ENCODE results near the gene GALM. TPM values are rescaled to one million over a fixed set of nuclear protein-coding genes. Genes with fewer than 3 reads are reported as not detected.

Gene GALM
- total and polyA plus RNA-seq, 2 of the 13 experiments (the other 11 are each of a cell fraction or from before 2014, with no cell fraction given) = 65.5 to 90.0 TPM

DNA sequence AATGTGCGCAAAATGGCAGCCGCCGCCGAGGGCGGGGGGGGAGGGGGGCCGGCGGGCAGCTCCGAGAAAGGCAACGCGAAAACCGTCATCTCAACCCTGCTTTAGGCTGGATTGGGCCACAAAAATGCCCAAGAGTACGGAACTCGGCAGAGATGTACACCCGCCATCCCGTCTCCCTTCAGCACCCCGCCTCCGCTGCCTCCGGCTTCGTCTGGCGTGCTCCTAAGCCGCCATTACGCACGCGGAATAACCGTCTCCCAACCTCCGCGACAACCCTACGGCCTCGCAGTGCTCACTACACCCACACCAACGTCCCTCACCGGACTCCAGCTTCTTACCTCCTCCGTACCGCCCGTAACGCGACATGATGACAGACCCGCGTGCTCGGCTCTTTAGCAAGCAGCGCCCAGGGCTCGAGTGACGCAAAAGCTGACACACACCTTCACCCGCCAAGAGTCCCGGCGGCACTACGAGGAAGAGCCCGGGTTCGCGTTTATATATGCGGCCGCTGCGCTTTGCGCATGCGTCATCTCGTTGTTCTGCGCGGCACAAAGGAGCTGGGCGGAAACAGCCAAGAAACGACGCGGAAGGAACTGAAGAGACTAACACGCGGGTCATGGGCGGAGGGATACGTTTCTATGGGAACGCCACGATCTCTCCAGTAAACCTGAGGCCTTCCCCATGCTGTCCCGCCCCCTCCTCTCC is 85.1 kb downstream of the GALM start, which contains the start of gene SRSF7 (continued):
- TF ChIP-seq, protein P1, sequence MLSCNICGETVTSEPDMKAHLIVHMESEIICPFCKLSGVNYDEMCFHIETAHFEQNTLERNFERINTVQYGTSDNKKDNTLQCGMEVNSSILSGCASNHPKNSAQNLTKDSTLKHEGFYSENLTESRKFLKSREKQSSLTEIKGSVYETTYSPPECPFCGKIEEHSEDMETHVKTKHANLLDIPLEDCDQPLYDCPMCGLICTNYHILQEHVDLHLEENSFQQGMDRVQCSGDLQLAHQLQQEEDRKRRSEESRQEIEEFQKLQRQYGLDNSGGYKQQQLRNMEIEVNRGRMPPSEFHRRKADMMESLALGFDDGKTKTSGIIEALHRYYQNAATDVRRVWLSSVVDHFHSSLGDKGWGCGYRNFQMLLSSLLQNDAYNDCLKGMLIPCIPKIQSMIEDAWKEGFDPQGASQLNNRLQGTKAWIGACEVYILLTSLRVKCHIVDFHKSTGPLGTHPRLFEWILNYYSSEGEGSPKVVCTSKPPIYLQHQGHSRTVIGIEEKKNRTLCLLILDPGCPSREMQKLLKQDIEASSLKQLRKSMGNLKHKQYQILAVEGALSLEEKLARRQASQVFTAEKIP (CRISPR knock-in tag; IDR thresholded peaks at IDR 0.05; ENCODE audit: borderline replicate concordance) = no peak
- TF ChIP-seq BRD4 (CRISPR knock-in tag; IDR thresholded peaks at IDR 0.05) = peak; percentile 94
- TF ChIP-seq ZNF83 (CRISPR knock-in tag; IDR thresholded peaks at IDR 0.05; ENCODE audit: borderline replicate concordance) = peak; percentile 37; the same call in 1 of the 2 replicates
- no peak; the same call in 1 of the 2 replicates for TF ChIP-seq ZFX (CRISPR knock-in tag; IDR thresholded peaks at IDR 0.05; ENCODE audit: low read depth)
- no peak for TF ChIP-seq NR2F1 (CRISPR knock-in tag; IDR thresholded peaks at IDR 0.05)
- TF ChIP-seq, protein P2, sequence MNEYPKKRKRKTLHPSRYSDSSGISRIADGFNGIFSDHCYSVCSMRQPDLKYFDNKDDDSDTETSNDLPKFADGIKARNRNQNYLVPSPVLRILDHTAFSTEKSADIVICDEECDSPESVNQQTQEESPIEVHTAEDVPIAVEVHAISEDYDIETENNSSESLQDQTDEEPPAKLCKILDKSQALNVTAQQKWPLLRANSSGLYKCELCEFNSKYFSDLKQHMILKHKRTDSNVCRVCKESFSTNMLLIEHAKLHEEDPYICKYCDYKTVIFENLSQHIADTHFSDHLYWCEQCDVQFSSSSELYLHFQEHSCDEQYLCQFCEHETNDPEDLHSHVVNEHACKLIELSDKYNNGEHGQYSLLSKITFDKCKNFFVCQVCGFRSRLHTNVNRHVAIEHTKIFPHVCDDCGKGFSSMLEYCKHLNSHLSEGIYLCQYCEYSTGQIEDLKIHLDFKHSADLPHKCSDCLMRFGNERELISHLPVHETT (CRISPR knock-in tag; conservative IDR thresholded peaks at IDR 0.05) = peak; percentile 68
- TF ChIP-seq JUN (CRISPR knock-in tag; IDR thresholded peaks at IDR 0.05) = no peak
- TF ChIP-seq ZNF530 (CRISPR knock-in tag; IDR thresholded peaks at IDR 0.05; ENCODE audit: low read depth) = no peak
- peak; percentile 97 for TF ChIP-seq DMAP1 (CRISPR knock-in tag; IDR thresholded peaks at IDR 0.05)
- peak; percentile 99 for TF ChIP-seq ZMYM4 (CRISPR knock-in tag; IDR thresholded peaks at IDR 0.05)
- TF ChIP-seq ZNF558 (CRISPR knock-in tag; IDR thresholded peaks at IDR 0.05; ENCODE audit: borderline replicate concordance) = peak; percentile 80
- TF ChIP-seq, protein P3, sequence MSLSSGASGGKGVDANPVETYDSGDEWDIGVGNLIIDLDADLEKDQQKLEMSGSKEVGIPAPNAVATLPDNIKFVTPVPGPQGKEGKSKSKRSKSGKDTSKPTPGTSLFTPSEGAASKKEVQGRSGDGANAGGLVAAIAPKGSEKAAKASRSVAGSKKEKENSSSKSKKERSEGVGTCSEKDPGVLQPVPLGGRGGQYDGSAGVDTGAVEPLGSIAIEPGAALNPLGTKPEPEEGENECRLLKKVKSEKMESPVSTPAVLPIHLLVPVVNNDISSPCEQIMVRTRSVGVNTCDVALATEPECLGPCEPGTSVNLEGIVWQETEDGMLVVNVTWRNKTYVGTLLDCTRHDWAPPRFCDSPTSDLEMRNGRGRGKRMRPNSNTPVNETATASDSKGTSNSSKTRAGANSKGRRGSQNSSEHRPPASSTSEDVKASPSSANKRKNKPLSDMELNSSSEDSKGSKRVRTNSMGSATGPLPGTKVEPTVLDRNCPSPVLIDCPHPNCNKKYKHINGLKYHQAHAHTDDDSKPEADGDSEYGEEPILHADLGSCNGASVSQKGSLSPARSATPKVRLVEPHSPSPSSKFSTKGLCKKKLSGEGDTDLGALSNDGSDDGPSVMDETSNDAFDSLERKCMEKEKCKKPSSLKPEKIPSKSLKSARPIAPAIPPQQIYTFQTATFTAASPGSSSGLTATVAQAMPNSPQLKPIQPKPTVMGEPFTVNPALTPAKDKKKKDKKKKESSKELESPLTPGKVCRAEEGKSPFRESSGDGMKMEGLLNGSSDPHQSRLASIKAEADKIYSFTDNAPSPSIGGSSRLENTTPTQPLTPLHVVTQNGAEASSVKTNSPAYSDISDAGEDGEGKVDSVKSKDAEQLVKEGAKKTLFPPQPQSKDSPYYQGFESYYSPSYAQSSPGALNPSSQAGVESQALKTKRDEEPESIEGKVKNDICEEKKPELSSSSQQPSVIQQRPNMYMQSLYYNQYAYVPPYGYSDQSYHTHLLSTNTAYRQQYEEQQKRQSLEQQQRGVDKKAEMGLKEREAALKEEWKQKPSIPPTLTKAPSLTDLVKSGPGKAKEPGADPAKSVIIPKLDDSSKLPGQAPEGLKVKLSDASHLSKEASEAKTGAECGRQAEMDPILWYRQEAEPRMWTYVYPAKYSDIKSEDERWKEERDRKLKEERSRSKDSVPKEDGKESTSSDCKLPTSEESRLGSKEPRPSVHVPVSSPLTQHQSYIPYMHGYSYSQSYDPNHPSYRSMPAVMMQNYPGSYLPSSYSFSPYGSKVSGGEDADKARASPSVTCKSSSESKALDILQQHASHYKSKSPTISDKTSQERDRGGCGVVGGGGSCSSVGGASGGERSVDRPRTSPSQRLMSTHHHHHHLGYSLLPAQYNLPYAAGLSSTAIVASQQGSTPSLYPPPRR (CRISPR knock-in tag; IDR thresholded peaks at IDR 0.05; ENCODE audit: borderline replicate concordance) = no peak; the same call in none of the 2 replicates
- no peak for TF ChIP-seq ZNF382 (CRISPR knock-in tag; IDR thresholded peaks at IDR 0.05; ENCODE audit: borderline replicate concordance)
- TF ChIP-seq HOXA7 (CRISPR knock-in tag; IDR thresholded peaks at IDR 0.05) = peak; percentile 99
- no peak for TF ChIP-seq NFE2L2 (IDR thresholded peaks at IDR 0.05; ENCODE audit: low read length)
- TF ChIP-seq, protein P4, sequence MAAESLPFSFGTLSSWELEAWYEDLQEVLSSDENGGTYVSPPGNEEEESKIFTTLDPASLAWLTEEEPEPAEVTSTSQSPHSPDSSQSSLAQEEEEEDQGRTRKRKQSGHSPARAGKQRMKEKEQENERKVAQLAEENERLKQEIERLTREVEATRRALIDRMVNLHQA (CRISPR knock-in tag; IDR thresholded peaks at IDR 0.05) = peak; percentile 37; the same call in 1 of the 2 replicates
- TF ChIP-seq, protein P5, sequence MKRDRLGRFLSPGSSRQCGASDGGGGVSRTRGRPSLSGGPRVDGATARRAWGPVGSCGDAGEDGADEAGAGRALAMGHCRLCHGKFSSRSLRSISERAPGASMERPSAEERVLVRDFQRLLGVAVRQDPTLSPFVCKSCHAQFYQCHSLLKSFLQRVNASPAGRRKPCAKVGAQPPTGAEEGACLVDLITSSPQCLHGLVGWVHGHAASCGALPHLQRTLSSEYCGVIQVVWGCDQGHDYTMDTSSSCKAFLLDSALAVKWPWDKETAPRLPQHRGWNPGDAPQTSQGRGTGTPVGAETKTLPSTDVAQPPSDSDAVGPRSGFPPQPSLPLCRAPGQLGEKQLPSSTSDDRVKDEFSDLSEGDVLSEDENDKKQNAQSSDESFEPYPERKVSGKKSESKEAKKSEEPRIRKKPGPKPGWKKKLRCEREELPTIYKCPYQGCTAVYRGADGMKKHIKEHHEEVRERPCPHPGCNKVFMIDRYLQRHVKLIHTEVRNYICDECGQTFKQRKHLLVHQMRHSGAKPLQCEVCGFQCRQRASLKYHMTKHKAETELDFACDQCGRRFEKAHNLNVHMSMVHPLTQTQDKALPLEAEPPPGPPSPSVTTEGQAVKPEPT (CRISPR knock-in tag; IDR thresholded peaks at IDR 0.05; ENCODE audit: low read depth) = peak; percentile 43; the same call in 1 of the 2 replicates
- peak; percentile 91; the same call in 1 of the 2 replicates for TF ChIP-seq ZNF205 (CRISPR knock-in tag; IDR thresholded peaks at IDR 0.05)
- peak; percentile 69; the same call in 1 of the 2 replicates for TF ChIP-seq MTF1 (CRISPR knock-in tag; IDR thresholded peaks at IDR 0.05)

All from HepG2 (cell line).